ENCODE data around the gene IL36RN.

IL36RN gene

DNA sequence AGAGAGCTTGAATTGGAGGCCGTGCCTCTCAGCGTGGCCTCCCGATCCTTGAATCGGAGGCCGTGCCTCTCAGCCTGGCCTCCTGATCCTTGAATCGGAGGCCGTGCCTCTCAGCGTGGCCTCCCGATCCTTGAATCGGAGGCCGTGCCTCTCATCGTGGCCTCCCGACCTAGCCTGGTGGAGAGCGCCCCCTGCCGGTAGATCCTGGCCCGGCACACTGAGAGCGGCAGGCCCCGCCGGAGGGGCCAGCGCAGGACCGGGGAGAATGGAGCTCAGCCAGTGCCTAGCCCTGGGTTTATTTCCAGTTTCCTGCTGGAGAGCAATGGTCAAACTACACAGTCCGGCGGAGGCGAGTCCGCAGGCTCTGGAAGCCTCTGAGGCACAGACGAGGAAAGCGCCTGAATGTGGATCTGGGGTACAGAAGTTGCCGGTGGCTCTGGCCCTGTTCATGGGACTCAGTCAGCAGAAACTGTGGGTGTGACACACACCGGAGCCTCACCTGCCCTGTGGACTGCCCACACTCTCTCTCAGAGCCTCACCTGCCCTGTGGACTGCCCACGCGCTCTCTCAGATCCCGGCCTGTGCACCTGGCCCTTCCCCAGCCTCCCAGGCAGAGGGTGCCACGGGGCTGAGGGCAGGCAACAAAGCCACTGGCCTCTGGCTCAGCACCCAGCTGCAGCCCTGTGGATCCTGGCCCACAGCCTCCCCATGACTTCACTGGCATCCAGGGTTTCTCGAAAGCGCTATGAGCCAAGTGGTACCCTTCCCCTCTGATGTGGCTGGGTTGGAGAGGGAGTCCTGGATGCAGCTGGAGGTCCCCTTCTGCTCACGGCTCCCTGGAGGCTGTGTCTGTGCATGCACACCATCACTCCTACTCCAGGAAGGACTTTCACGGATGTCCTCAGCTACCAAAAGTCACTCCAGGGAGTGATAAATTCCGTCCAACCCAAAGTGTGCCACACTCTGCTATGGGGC, 7.8 kb upstream of the IL36RN start:
- DNase-seq (ENCODE audit: low read depth in 2 of 2), result no peak

DNA sequence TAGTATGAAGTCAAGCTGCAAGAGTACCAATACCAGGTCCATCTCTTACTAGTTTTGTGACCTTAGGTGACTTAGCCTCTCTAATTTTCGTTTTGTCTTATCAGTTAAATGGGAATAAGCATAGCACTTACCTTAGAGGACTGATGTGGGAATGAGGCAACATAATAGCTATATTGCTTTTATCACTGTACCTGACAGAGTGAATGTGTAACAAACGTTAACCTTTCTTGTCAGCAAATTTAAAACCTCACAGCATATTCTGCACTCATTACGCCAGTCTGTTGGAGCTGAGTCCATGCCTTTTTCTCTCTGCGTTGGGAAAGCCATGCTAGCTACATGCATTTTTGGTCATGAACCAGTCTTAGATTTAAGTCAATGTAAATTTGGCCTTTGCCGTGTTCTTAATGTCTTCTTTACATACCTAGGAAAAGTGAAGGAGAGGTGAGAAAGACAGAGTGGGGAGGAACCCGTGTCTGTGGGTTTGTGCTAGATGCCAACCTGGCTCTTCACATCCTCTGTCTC, 6.5 kb upstream of the IL36RN start, which contains the start of gene IL36B:
Gene IL36B, minus strand, starts transcription at position 472 of the 522 bp plus-strand sequence.
- DNase-seq (ENCODE audit: low read depth in 2 of 2), result no peak

DNA sequence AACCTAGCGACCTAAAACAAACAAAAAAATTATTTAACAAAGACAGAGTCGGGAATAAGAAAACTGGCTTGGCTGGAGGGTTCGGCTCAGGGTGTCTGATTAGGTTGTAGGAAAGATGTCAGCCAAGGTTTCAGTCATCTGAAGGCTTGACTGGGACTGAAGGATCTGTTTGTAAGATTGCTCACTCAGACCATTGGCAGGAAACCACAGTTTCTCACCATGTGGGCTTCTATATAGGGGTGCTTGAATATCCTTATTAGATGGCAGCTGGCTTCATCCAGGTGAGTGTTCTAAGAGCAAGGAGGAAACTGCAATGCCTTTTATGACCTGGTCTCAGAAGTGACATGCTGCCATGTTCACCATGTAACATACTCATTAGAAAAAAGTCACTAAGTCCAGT, 5.3 kb upstream of the IL36RN start:
- no peak for DNase-seq (ENCODE audit: low read depth in 2 of 2)

DNA sequence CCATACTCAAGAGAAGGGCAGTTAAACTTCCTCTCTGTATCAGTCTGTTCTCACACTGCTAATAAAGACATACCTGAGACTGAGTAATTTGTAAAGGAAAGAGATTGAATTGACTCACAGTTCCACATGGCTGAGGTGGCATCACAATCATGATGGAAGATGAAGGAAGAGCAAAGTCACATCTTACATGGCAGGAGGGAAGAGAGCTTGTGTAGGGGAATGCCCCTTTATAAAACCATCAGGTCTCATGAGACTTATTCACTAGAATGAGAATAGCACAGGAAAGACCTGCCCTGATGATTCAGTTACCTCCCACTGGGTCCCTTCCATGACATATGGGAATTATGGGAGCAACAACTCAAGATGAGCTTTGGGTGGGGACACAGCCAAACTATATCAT, 4.9 kb upstream of the IL36RN start:
- no peak for DNase-seq (ENCODE audit: low read depth in 2 of 2)

DNA sequence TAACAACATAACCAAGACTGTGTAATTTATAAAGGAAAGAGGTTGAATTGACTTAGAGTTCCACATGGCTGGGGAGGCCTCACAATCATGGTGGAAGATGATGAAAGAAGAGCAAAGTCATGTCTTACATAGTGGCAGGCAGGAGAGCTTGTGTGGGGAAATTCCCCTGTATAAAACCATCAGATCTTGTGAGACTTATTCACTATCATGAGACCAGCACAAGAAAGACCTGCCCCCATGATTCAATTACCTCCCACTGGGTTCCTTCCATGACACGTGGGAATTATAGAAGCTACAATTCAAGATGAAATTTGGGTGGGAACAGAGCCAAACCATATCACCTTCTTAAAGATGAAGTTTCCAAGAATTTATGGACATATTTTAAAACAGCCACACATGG, 2.5 kb upstream of the IL36RN start:
- no peak for DNase-seq (ENCODE audit: low read depth in 2 of 2)

DNA sequence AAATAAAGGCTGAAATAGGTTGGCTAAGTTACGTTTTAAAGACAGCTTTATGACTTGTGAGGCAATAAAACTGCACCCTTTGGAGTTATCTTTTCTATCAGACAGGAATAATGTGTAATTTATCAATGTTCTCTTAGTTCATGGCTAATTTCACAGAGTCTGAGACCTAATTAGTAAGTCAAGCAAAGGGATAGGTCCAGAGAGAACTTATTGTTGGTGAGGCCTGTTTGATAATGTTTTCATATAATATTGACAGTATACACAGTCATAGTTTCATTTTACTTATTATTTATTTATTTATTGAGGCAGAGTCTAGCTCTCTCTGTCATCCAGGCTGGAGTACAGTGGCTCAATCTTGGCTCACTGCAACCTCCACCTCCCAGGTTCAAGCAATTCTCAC, 1.9 kb upstream of the IL36RN start:
- no peak for DNase-seq (ENCODE audit: low read depth in 2 of 2)

DNA sequence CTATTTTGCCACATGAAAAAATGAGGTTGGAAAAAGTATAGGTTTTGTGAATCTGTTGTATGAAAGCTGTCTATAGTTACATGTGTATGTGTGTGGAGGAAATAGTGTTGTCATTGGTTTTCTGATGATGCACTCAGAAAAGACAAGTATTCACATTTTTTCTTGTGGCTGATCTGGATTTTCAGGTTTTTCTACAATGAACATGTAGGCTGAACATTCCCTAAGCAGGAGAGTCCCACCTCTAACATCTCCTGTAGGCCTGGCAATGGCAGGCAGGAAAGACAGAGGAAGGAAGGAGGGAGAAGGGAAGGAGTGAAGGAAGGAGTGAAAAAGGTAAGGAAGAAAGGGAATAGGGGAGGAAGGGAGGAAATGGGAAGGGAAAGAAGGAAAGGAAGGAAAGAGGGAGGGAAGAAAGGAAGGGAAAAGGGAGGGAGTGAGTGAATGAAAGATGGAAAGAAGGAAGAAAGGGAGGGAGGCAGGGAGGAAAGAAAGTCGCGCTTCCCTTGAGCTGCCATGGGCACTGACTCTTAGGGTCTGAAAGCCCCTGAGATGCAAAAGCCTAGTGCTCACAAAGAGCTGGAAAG, 495 bp upstream of the IL36RN start:
- DNase-seq (ENCODE audit: low read depth in 2 of 2), result no peak

DNA sequence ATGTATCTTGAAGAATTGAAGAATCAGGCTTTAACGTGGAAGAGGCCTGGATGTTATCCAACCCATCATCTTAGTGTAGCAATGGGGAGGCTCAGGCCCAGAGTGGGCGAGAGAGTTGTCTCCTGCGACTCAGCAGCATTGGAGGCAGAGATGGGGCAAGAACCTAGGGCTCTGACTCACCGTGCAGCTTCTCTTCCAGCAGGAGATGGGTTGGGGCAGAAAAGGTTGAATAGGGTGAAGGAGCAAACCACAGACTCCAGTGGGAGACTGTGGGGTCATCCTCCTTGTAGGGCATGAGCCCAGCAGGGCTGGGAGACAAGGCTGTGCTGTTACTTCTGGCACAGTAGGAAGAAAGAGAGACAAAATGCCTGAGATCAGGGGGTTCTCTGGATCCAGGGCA, 1.4 kb downstream of the IL36RN start:
- no peak for DNase-seq (ENCODE audit: low read depth in 2 of 2)

DNA sequence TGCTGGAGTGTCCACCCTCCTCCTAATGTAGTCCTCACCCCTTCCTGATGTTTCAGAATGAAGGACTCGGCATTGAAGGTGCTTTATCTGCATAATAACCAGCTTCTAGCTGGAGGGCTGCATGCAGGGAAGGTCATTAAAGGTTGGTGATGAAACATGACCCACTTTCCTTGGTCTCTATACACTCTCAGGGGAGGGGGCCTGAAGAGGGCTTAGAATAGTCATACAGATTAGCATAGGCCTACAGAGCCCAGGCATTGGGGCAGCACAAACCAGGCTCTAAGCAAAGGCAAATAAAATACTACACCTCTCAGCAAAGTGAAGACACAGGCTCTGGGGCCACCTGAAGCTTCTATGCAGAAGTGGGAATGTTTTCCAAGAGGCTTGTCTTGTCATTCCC, 1.8 kb downstream of the IL36RN start:
- DNase-seq (ENCODE audit: low read depth in 2 of 2), result no peak

DNA sequence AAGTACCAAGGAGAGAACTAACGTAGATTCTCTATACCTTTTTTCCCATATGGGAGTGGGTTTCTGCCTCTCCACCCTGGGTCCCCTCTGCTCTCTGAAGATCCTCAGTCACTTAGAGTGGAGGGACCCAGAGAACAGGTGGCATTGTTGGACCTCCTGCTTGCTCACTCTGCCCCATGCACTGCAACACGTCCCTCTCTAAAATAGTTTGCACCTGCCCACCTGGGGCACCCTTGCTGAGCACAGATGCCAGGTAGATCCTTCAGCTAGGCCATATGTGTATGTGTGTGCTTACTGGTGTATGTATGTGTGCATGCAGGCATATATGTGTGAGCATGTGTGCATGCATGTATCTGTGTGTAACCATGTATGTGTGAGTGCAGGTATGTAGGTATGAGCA, 2.2 kb downstream of the IL36RN start:
- DNase-seq (ENCODE audit: low read depth in 2 of 2), result no peak

DNA sequence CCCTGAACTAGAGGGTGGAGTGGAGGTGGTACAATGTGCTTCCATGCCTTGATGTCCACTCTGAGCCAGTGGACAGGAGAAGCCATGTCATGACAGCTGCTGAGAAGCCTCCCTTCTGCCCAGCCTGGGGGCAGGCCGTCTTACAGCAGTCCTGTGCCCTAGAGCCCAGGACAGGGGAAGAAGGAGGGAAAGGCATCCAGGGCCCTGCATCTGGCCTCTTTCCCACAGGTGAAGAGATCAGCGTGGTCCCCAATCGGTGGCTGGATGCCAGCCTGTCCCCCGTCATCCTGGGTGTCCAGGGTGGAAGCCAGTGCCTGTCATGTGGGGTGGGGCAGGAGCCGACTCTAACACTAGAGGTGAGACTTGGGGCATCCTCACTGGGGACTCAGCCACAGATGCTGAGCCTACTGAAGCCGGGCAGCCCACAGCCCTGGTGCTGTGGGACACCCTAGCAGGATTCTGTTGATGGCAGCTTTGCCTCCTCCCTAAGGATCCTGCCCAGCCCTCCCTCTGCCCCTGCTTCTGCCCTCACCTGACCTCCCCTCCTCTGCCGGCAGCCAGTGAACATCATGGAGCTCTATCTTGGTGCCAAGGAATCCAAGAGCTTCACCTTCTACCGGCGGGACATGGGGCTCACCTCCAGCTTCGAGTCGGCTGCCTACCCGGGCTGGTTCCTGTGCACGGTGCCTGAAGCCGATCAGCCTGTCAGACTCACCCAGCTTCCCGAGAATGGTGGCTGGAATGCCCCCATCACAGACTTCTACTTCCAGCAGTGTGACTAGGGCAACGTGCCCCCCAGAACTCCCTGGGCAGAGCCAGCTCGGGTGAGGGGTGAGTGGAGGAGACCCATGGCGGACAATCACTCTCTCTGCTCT, 3.1 kb downstream of the IL36RN start:
- DNase-seq (ENCODE audit: low read depth in 2 of 2), result no peak

DNA sequence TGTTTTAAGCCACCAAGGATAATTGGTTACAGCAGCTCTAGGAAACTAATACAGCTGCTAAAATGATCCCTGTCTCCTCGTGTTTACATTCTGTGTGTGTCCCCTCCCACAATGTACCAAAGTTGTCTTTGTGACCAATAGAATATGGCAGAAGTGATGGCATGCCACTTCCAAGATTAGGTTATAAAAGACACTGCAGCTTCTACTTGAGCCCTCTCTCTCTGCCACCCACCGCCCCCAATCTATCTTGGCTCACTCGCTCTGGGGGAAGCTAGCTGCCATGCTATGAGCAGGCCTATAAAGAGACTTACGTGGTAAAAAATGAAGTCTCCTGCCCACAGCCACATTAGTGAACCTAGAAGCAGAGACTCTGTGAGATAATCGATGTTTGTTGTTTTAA, 5.3 kb downstream of the IL36RN start:
- no peak for DNase-seq (ENCODE audit: low read depth in 2 of 2)

DNA sequence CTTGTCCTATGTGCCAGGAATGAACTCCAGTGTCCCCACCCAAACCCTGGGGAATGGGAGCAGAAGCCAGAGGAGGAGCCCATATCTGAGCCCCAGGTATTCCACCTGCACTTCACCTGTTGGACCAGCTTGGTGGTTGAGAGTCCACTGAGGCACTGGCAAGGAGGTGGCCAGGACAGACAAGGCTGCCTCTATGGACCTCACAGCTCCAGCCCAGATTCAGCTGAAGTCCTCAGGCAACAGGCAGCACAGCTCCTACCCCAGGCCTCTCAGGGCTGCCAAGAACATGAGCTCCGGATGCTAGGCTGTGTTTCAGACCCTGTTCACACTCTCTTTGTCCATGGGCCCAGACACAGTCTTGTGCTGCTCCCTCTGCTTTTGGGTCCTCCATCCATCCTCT, 5.9 kb downstream of the IL36RN start:
- no peak for DNase-seq (ENCODE audit: low read depth in 2 of 2)

DNA sequence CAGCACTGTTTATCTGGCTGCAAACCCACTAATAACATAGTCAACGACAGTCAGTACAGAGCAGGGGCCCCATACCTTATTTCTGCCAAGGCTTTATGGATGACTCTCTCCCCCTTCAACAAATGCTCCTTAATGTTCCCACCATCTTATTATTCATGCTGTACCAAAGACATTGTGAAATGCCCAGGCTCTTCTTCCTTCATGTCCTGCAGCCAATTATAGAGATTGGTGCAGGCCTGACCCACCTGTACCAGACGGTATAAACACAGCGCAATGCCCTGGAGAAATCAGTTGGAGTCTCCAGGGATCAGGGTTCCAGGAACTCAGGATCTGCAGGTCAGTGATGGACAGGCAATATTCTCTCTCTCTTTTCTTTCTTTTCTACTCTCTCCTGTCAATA, 8.7 kb downstream of the IL36RN start, which contains the start of gene IL1F10:
Gene IL1F10, plus strand, starts transcription at position 290 of the 400 bp plus-strand sequence. CDS start 4,769 bp downstream, outside the sequence.
- DNase-seq (ENCODE audit: low read depth in 2 of 2), result no peak

DNA sequence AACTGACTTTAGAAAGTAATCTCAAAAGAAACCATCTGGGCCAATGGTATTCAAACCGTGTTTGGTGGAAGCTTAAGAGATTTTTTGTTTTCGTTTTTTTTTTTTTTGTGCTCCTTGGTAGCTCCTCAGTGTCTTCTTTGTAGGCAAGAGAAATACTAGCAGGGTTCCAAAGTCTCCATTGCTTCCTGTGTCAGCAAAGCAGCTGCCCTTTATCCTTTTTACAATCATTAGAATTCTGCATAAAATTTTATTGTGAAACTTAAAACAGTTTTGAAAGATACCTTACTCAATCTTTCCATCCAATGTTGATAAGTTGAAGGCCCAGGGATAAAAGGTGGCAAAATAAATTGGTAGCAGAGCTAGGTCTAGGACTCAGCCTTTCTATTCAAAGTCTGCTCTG, 9.3 kb downstream of the IL36RN start:
- DNase-seq (ENCODE audit: low read depth in 2 of 2), result no peak

DNA sequence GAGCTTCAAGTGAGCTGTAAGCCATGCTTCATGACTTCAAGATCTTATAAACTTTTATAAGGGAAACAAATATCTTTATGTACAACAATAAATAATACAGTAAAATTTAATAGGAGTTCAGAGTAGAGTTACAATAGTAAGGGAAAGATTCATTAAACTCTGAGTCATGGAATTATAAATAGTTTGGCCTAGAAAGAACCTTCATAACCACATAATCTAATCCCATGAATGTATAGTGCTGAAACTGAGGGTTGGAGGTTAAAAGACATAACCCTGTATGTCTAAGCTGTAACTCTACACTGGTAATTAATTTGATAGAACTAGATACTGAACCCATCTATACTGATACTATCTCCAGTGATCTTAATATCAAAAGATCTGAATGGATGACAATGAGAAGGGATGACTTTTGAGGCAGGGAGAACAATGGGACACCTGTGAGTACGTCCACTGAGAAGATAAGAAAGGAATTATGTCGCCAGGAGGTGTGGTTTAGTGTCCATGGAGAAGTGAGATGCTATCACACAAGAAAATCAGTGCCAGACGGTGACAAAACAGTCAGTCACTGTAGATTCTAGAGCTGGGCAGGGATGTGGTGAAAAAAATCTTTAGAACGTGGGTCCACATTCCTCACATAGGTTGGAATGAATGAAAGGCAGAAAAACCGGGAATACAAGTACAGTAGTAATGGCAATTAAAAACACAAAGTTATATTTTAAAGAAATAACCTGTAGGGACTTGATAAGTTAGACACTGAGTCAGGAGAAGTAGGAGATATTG, 9.9 kb downstream of the IL36RN start:
- no peak for DNase-seq (ENCODE audit: low read depth in 2 of 2)

DNA sequence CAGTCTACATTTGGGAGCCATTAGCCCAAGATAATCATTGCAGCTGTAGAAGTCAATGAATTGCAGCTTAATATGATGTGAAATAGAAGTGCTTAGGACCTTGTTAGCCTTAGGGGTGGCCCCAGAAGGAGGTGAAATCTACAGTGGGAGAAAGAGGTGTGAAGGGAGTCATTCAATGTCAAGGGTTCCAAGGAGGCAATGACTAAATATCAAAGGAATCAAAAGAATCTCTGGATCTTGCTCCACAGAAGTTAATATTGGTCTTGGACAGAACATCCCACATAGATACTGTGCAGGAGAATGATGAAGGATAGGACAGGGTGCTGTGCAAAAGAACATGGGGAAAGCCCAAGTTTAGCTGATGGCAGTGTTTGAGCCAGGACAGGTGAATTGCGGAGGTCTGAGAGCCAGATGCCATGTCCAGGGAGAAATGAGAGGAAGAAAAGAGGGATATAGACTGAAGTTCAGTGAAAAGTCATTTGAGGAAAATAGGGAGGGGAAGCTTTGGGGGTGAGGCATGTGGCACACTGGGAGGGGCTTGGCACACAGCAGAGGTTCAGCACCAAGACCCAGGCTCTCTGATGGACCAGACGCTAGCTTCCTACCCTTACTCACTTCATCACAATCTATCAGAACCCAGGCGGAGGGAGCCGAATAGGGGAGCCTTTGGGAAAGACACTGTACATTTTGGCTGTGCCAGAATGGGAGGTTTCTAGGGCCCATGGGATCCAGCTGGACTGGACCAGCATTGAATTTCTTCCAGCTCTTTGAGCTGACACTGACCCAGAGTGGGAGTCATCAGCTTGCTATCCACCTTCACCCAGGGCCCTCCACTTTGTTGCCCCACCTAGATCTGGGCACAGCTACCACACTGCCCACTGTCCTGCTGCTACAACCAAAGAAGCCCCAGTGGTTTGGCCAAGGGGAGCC, 10.9 kb downstream of the IL36RN start:
- DNase-seq (ENCODE audit: low read depth in 2 of 2), result no peak

DNA sequence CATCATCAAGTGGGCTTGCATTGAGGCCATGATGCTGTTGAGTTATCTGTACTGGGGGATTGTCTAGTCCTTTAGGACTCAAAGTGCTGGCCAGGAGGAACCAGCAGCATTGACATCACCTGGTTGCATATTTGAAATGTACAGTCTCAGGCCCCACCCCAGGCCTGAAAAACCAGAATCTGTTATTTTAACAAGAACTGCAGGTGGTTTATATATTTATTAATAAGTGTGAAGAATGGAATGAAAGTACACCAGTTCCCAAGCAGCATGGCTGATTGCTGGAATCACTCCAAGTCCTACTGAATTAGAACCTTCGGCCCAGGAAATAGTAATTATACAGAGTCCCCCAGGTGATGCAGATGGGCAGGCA, 11.6 kb downstream of the IL36RN start:
- DNase-seq (ENCODE audit: low read depth in 2 of 2), result no peak

DNA sequence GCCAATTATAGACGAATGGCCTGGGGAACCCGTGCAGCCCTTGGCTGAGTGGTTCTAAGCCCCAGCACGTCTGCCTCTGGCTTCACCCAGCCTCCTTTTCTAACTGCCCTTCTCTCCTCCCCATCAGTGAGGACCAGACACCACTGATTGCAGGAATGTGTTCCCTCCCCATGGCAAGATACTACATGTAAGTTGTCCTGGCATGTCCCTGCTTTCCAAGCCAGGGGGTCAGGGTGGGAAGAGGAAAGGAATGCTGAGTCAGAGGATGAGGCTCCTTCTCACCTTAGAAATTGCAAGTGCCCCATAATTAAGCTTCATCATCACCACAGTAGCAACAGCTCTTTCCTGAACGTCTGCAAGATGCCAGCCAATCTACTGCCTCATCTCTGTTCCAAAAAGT, 13.6 kb downstream of the IL36RN start:
- DNase-seq (ENCODE audit: low read depth in 2 of 2), result no peak

DNA sequence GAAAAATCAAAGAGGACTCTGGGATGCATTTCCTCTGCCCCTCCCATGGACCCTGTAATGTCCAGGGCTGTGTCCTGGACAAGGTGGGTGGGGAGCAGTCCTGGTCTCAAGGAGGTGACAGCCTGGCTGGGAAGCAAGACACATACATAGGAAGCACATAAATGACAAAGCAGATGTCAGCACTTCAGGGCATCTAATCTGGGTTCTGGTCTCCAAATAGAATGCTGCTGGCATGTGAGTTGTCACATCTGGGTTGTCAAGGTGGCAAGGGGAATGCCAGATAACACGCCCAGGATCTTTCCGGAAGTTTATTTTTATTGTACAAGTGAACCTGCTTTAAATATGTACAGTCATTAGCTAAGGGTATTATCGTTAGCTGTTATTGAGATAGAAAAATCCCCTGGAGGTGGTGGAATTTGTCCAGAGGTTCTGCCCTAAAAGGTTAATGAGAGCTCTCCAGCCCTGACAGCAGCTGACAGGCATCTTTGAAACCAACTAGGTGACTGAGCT, 14.4 kb downstream of the IL36RN start:
- no peak for DNase-seq (ENCODE audit: low read depth in 2 of 2)
